ENCODE results near the gene CHMP2A.
"Not testable (repeated sequence)": the region's sequence is repeated elsewhere in the genome, so short reads cannot be mapped to it uniquely, and the experiment has no call there.

CHMP2A gene

DNA sequence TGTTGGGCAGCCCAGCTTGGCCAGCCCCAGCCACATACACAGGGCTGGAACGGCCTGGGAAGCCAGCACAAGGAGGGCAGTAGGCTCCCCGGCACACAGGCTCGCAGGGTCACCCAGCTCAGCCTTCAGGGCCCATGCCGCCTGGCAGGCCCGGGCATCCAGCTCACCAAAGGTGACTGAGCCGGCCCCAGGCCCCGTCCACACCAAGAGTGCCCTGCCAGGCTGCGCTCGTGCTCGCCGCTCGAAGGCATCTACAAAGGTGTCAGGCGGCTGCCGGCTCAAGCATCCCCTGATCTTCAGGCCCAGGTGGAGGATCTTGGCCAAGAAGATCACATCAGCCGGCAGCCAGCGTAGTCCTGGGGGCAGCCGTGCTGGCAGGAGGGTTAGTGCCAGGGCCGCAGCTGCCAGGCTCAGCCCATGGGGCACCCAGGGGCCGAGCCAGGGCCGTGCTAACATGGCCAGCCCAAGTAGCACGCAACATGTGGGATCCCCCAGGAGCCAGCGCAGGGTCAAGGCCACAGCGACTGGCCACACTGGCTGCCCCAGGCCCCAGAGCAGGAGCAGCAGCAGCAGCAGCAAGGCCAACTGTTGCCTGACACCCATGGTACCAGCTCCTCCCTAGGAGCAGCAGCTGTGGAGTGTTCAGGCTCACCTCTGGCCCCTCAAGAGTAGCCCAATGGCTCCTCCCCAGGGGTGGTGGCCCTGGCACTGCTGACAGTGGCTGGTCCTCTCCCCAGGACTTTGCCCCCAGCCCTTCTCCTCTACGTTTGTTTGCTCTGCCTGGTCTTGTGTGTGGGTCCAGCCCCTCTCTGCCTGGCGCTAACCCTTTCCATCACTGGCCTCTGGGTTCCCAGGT lies 43.3 kb downstream of the CHMP2A start, which contains the start of gene SLC27A5:
SLC27A5 (minus strand) TSS at position 640 of the 856 bp plus-strand sequence; CDS start at position 603, 37 bp downstream.
- DNase-seq (ENCODE audit: low read depth), result no peak

DNA sequence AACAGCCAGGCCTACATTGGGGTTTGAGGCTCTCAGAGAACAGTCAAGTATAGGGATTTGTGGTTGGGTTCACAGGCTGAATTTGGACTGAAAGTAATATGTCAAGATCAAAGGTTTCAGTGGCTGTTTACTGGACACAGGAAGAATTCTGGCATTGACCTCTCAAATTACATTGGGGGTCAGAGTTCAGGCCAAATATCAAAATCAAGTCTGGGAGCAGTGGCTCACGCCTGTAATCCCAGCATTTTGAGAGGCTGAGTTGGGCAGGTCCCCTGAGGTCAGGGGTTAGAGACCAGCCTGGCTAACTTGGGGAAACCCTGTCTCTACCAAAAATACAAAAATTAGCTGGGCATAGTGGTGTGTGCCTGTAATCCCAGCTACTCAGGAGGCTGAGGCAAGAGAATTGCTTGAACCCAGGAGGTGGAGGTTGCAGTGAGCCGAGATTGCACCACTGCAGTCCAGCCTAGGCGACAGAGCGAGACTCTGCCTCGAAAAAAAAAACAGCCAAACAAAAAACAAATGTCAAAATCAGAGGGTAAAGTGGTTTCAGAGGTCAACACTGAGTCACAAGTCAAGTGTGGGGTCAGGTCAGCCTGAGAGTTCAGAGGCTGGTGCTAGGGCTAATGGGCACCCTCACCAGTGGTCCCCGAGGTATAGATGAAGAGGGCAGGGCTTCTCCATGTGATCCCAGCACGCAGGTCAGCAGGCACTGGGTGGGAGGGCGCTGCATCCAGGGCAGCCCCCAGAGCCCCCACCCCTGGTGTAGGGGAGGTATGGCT lies 44.6 kb downstream of the CHMP2A start:
- no peak for DNase-seq (ENCODE audit: low read depth)

DNA sequence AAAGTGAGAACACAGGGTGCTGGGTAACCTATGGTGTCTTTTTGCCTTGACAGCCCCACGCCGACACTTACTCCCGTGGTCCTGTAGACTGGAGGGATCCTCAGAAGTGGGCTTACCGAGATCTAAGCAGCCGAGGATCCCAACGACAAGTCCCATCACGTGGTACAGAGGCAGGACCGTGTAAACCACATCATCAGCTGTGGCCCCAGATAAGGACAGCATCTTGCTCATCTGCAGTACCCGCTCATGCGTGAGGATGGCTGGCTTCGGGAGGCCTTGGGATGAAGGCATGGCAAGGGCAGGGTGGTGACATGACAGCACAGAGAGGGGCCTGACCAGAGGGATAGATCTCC lies 45.2 kb downstream of the CHMP2A start:
- DNase-seq (ENCODE audit: low read depth), result no peak

DNA sequence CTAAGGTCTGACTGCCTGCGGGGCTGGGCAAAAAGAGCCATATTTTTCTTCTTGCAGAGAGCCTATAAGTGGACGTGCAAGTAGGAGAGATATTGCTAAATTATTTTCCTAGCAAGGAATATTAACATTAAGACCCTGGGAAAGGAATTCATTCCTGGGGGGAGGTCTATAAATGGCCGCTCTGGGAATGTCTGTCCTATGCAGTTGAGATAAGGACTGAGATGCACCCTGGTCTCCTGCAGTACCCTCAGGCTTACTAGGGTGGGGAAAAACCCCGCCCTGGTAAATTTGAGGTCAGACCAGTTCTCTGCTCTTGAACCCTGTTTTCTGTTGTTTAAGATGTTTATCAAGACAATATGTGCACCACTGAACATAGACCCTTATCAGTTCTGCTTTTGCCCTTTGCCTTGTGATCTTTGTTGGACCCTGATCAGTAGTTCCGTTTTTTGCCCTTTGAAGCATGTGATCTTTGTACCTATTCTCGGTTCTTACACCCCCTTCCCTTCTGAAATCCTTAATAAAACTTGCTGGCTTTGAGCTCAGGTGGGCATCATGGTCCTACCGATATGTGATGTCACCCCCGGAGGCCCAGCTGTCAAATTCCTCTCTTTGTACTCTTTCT lies 47.2 kb downstream of the CHMP2A start:
- DNase-seq (ENCODE audit: low read depth), result not testable (repeated sequence)
